GM18868 (cell line): ENCODE results near the gene HSPA13.

Experiments used
- ATAC-seq: cut with Tn5 transposase; IDR thresholded peaks from one replicate; pipeline ENCODE4 v1.9.1; 2021; ENCODE audit warnings: mild to moderate bottlenecking, moderate library complexity; ENCODE audit not compliant: unreplicated experiment

The HSPA13 gene

GRCh38 chr21:14382835-14383595, at the start of gene HSPA13:
TSS of gene HSPA13 (minus strand) at chr21:14383146. CDS start at chr21:14383119, 27 bp downstream.
- peak; percentile 98 for ATAC-seq

- ATAC-seq: no peak
Observed at GRCh38 chr21:14418920-14419319, 36.0 kb upstream of the HSPA13 start.

- peak; percentile 76 for ATAC-seq
Observed at GRCh38 chr21:14414932-14415508, 32.1 kb upstream of the HSPA13 start.

GRCh38 chr21:14405962-14406361, 23.0 kb upstream of the HSPA13 start:
- no peak for ATAC-seq

GRCh38 chr21:14405225-14405624, 22.3 kb upstream of the HSPA13 start:
- ATAC-seq: no peak

GRCh38 chr21:14403681-14404318, 20.9 kb upstream of the HSPA13 start:
- peak; percentile 82 for ATAC-seq

- no peak for ATAC-seq
Observed at GRCh38 chr21:14401217-14401616, 18.3 kb upstream of the HSPA13 start.

GRCh38 chr21:14388282-14388681, 5.3 kb upstream of the HSPA13 start:
- no peak for ATAC-seq

- no peak for ATAC-seq
Observed at GRCh38 chr21:14384453-14384852, 1.5 kb upstream of the HSPA13 start.

GRCh38 chr21:14383596-14384180, 742 bp upstream of the HSPA13 start:
- ATAC-seq: peak; percentile 20

GRCh38 chr21:14382486-14382834, 486 bp downstream of the HSPA13 start:
- peak; percentile 3 for ATAC-seq

GRCh38 chr21:14376854-14377253, 6.1 kb downstream of the HSPA13 start:
- ATAC-seq: no peak

GRCh38 chr21:14366998-14367397, 15.9 kb downstream of the HSPA13 start:
- no peak for ATAC-seq

- no peak for ATAC-seq
Observed at GRCh38 chr21:14361958-14362357, 21.0 kb downstream of the HSPA13 start.

- ATAC-seq: no peak
Observed at GRCh38 chr21:14358775-14359174, 24.2 kb downstream of the HSPA13 start.

- ATAC-seq: no peak
Observed at GRCh38 chr21:14356746-14357145, 26.2 kb downstream of the HSPA13 start.

GRCh38 chr21:14354515-14354914, 28.4 kb downstream of the HSPA13 start:
- no peak for ATAC-seq

GRCh38 chr21:14353726-14354125, 29.2 kb downstream of the HSPA13 start:
- no peak for ATAC-seq

GRCh38 chr21:14353231-14353630, 29.7 kb downstream of the HSPA13 start:
- no peak for ATAC-seq

GRCh38 chr21:14327346-14327745, 55.6 kb downstream of the HSPA13 start:
- ATAC-seq: peak; percentile 86

- no peak for ATAC-seq
Observed at GRCh38 chr21:14325595-14325994, 57.4 kb downstream of the HSPA13 start.
